Stimulated activated CD4-positive, alpha-beta T cell treated with anti-CD3 and anti-CD28 coated beads, Interleukin-4, amount 100 ng/mL, for 24 hours (primary cell): ENCODE measurements around the gene PCYT2.
"Not testable (repeated sequence)": the region's sequence is repeated elsewhere in the genome, so short reads cannot be mapped to it uniquely, and the experiment has no call there.

Experiments used
- DNase-seq: peaks from one replicate; pipeline ENCODE4 v3.0.0-alpha.2; 2020

PCYT2 gene

GRCh38 chr17:81911277-81911961, at the start of gene PCYT2:
Gene PCYT2, minus strand, starts transcription at chr17:81911399. Its CDS starts 44 bp downstream, at chr17:81911355.
- peak; percentile 93 for DNase-seq

GRCh38 chr17:81960130-81960958, 49.1 kb upstream of the PCYT2 start:
- DNase-seq = no peak

DNA sequence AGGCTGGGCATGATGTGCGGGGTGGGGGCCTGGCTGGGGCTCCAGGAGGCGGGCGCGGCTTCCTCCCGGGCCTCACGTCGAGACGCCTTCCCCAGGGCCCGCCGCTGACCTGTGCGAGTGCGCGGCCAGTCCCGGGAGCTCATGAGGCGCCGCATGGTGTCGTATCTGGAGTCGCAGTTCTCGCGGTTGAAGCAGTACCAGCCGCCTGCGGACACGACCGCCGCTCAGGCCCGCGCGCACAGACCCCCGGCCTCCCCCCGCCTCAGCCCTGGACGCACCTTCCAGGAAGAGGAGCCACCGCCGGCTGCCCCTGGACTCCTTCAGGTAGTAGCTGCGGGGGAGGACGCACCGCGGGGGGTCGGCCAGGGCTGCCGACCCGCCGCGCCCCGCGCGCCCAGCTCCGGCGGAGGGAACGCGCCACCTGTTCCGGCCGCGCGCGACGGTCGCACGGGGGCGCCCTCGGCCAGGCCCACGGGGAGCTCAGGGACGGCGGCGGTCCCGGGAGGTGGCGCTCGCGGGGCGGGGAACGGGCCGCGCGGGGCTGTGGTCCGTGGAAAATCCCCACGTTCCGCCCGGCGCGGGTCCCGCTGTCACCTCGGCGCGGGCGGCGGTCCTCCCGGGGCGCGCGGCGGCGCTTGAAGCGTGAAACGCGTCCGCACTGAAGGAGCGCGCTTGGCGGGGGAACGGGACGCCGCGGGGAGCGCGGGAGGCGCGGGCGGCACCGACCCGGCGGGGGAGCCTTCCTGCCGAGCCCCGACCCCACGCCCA, 48.3 kb upstream of the PCYT2 start:
- peak; percentile 80 for DNase-seq

DNA sequence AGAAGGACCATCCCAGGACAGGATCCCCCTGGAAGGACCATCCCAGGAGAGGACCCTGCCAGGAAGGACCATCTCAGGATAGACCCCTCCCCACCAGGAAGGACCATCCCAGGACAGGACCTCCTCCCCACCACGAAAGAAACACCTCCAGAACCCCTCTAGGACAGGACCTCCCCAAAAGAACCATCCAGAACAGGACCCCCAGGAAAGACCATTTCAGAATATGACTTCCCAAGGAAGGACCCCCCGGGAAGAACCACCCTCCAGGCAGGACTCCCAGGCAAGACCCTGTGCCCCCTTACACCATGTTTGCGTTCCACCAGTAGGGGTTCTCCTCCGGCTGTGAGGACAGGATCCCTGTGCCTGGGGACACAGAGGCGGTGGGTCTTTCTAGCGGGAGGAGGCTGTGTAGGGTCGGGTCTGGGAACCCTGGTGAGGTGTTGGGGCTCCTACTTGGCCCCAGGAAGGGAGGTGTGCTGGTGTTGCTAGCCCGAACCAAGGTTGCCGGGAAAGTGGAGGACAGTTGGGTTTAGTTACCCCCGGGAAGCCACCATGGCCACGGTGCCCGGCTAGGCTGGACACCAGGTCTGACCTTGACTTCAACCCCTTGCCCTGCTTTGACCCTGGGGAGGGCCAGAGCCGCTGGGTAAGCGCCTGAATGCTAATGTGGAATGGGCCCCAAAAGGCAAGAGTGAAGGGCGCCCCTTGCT, 47.6 kb upstream of the PCYT2 start:
- DNase-seq = no peak

GRCh38 chr17:81957691-81958432, 46.7 kb upstream of the PCYT2 start:
- DNase-seq = no peak

- no peak for DNase-seq
Observed at GRCh38 chr17:81956607-81957589, 45.7 kb upstream of the PCYT2 start.

- DNase-seq = no peak
Observed at GRCh38 chr17:81955756-81956544, 44.8 kb upstream of the PCYT2 start.

- DNase-seq = no peak
Observed at GRCh38 chr17:81955058-81955681, 44.0 kb upstream of the PCYT2 start.

GRCh38 chr17:81954131-81955057, 43.2 kb upstream of the PCYT2 start:
- no peak for DNase-seq

DNA sequence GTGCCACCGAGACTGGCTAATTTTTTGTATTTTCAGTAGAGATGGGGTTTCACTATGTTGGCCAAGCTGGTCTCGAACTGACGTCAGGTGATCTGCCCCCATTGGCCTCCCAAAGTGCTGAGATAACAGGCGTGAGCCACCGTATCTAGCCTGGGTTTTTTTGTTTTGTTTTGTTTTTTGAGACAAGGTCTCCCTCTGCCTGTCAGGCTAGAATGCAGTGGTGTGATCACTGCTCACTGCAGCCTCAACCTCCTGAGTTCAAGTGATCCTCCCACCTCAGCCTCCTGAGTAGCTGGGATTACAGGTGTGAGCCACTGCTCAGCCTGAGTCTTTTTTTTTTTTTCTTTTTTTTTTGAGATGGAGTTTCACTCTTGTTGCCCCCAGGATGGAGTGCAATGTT, 42.2 kb upstream of the PCYT2 start:
- DNase-seq = not testable (repeated sequence)

DNA sequence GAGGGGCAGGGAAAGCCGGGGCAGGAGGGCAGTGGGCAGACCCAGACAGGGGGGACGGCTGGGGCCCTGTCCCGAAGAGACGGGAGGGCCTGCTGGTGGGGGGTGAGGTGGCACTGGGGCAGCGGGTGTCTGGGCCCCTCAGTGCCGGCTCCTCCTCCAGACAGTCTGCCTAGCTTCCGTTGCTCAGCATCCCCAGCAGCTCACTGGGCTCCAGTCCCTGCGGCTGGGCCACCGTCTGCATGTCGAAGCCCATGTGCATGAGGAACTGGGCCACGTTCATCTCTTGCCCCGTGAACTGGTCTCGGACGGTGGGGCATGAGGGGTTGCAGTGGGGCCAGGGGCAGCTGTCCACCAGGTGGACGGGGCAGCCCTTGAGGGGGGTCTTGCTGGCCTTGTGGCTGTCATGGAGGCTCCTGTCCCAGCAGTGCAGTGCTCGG, 41.6 kb upstream of the PCYT2 start:
- no peak for DNase-seq

- DNase-seq = no peak
Observed at GRCh38 chr17:81951785-81952684, 40.8 kb upstream of the PCYT2 start.

DNA sequence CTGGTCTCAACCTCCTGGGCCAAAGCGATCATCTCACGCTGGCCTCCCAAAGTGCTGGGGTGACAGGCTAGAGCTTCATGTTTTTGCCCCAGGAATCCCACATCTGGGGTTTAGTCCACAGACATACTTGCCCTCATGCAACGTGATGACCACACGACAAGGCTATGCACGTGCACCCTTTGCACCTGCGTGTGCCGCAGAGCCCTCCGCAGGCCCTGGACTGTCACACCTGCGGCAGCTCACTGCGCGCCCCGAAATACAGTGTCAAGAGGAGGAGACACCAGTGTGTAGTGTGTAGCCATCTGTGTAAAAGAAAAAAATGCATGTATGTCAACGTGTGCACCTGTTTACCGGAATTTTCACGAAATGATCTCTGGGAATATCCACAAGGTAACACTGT, 39.3 kb upstream of the PCYT2 start:
- no peak for DNase-seq

GRCh38 chr17:81948635-81949378, 37.6 kb upstream of the PCYT2 start:
- DNase-seq = no peak

GRCh38 chr17:81947189-81947588, 36.0 kb upstream of the PCYT2 start, which contains the start of gene MYADML2:
Gene MYADML2, minus strand, starts transcription at chr17:81947233. Its CDS starts 5,492 bp downstream, at chr17:81941741.
- DNase-seq = no peak

GRCh38 chr17:81944858-81945257, 33.7 kb upstream of the PCYT2 start:
- DNase-seq = no peak
